Activated CD4-positive, alpha-beta T cell treated with anti-CD3 and anti-CD28 coated beads, Interleukin-2, Interleukin-4, amounts not matched to agents 100 ng/mL and 50 ng/mL, durations not matched to agents 16 hours and 8 hours (primary cell): ENCODE data around the gene SH3PXD2A.

ENCODE experiments used
- DNase-seq: peaks from one replicate; pipeline ENCODE4 v3.0.0-alpha.2; 2020; ENCODE audit warnings: low spot score

SH3PXD2A gene

GRCh38 chr10:103685880-103686669, 169.3 kb downstream of the SH3PXD2A start:
- DNase-seq, result peak; percentile 77

DNA sequence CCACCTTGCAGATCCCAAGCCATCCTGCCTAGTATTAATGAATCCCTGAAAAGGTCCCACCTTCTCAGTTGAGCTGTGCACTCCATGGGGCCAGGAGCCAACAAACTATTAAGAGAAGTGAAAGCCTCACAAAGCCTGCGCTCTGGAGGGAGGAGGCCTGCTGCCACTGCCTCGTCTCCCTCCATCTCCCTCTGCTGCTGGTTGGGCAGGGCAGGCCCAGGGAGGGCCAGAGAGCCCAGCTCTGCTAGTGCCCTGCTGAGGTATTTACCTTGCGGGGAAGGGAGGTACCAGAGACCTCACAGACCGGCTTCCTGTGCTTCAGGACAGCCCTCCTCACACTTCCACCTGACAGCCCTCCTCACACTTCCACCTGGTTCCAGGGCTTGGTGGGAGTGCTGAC, 171.5 kb downstream of the SH3PXD2A start:
- DNase-seq, result no peak

- no peak for DNase-seq
Observed at GRCh38 chr10:103682631-103683030, 172.7 kb downstream of the SH3PXD2A start.

DNA sequence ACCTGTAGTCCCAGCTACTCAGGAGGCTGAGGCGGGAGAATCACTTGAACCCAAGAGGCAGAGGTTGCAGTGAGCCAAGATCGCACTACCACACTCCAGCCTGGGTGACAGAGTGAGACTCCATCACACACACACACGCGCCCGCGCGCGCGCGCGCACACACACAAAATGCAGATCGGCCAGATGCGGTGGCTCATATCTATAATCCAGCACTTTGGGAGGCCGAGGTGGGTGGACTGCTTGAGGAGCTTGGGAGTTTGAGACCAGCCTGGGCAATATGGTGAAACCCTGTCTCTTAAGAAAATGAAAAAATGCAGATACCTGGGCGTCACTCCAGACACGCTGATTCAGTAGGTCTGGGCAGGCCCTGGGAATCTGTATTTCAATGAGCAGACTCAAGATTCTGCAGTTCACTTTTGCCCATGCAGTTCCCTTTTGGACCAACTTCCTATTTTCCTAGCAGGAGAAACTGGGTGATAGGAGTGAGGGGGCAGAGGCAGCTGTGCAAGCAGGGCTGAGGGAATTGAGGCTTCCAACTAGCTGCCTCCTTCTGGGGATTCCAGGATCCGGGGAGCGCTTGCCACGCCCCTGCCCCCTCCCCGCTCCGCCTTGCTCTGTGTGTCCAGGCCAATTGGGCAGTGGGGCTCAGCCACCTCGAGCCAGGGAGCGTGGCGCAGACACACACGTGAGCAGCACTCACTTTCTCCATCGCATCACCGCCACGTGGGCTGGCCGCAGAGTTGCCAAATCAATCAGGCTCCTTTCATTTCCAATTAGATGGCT, 173.6 kb downstream of the SH3PXD2A start:
- DNase-seq, result no peak

DNA sequence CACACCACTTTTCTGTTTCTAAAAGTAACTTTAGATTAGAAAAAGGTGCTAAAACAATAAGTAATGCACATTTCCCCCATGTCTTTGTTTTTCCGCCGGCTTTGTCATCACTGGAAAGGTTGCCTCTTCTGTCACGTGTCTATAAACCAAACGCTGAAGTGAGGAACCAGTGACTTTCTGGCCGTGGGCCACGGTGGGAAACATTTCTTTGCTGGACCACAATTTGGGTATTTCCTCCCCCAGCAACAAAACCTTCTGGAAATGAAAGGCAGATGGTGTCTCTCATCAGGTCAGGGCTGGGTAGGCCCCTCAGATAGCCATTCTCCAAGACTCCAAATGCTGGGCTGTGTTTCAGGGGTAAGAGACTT, 174.5 kb downstream of the SH3PXD2A start:
- no peak for DNase-seq

GRCh38 chr10:103679096-103679790, 176.1 kb downstream of the SH3PXD2A start:
- no peak for DNase-seq

GRCh38 chr10:103678178-103678526, 177.2 kb downstream of the SH3PXD2A start:
- peak; percentile 91 for DNase-seq

- no peak for DNase-seq
Observed at GRCh38 chr10:103677486-103678177, 177.7 kb downstream of the SH3PXD2A start.

DNA sequence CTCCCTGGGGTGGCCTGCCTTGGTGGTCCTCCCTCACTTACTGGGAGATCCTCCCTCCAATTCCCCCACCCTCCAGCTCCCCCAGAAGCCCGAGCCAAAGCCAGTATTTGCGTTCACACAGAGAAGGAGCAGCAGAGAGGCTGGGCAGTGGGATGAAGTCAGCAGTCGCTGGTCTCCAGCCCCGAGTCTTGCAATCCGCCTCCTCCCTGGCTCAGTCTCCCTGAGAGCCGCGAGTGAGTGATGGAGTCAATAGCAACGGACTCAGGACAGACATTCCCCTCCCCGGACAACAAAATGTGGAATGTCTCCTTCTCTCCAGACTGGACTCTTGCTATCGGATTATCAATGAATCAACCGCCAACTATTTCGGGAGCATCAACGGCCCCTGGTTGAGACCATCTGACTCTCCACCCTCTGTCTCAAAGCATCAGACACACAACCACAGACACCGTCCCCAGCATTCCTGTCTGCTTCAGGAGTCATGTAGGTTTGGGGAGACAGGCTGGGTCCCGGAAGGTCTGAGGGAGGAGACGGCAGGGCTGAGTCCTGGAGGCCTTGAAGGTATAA, 178.4 kb downstream of the SH3PXD2A start:
- DNase-seq, result no peak

DNA sequence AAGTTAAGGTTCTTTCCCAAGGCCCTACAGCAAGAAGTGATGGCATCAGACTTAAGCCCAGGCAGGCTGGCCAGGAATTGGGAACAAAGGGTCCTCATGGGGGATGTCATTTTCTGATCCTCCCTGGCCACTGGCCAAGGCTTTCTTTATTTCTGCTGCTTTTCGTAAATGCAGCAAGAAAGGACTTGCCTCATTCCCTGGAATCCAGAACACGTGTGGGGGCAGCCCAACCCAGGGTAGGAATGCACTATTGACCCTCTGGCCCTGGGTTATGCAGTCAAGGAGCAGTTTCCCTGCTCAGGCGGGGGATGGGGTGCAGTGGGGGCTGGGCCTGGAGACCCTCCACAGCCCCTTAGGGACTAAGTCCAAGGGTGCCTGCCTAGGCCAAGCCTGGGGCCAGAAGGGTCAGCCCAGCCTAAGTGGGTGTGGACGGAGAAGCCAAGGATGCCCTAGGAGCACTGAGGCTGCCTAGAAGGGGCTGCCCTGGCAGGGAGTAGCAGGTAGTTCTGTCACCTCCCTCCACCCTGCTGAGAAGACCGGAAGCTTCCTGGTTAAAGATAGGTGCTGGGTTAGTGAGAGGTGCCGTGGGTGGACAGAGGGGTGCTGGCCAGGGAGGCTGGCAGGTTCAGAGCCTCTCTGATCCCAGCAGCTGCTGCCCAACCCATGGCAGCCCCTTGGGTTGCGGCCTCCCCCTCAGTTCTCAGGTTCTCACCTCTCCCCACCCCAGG, 179.2 kb downstream of the SH3PXD2A start:
- DNase-seq, result no peak

DNA sequence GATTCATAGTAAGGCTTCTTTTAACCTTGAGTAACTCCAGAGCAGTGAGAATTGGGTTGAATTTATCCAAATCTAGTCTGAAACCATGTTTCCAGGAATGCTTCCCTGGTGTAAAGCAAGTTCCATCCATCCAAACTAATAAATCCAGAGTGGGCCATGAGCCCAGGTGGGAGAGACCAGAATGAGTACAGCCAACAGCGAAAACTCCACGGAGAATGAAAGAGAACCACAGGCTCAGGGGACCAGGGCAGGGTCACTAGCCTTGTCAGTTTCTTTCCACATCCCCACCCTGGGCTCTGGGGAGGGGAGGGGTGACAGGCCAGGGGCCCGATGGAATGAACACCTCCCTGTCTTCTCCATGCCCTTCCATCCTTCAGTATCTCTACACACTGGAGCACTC, 181.8 kb downstream of the SH3PXD2A start:
- DNase-seq, result no peak

- no peak for DNase-seq
Observed at GRCh38 chr10:103672345-103672744, 183.0 kb downstream of the SH3PXD2A start.

DNA sequence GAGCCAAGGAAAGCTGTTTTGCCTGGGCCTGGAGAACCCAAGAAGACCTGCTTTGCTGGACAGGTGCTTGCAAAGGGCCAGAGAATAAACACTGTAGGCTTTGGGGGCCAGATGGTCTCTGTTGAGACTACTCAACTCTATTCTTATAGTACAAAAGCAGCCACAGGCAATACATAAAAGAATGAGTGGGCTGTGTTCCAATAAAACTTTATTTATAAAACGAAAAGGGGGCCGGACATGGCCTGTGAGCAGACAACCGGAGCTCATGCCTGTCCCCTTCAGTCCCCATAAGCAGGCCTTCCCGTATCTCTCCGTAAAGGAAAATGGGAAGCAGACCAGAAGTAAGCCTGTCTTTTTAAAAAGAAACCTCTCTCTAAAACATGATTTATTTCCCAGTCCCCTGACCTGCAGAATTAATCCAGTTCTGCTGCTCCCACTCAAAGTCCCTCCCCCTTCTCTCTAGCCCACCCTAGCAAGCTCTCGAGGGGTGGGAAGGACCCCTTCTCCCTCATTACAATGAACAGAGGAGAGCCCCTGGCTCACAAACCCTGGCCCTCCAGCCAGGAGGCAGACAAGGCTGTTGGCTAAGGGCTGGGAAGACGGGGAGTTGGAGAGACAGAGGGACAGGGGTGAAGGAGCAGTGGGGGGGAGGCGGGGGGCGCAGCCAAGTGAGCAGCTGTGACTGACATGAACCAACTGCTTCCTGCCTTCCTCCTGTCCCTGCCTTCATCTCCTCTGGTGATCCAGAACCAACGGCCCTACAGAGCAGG, 184.1 kb downstream of the SH3PXD2A start:
- DNase-seq, result no peak

DNA sequence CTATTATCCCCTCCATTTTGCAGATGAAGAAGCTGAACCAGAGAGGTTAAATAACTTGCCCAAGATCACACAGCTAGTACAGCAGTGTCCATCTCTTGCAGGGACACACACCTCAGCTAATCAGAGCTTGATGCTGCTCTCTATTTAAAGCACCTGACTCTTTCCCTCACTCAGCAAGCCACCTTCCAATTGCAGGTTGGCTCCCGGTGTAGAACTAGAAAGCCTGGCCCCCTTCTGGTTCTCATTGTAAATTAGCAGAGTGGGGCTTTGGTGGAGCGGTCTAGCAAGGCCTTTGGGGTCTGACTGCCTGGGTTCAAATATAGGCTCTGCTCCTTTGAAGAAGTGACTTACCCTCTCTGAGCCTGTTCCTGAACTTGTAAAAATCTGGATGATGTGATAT, 185.4 kb downstream of the SH3PXD2A start:
- no peak for DNase-seq

GRCh38 chr10:103669243-103669929, 186.0 kb downstream of the SH3PXD2A start:
- no peak for DNase-seq

- no peak for DNase-seq
Observed at GRCh38 chr10:103668351-103669242, 186.8 kb downstream of the SH3PXD2A start.

- no peak for DNase-seq
Observed at GRCh38 chr10:103667356-103667755, 188.0 kb downstream of the SH3PXD2A start.

DNA sequence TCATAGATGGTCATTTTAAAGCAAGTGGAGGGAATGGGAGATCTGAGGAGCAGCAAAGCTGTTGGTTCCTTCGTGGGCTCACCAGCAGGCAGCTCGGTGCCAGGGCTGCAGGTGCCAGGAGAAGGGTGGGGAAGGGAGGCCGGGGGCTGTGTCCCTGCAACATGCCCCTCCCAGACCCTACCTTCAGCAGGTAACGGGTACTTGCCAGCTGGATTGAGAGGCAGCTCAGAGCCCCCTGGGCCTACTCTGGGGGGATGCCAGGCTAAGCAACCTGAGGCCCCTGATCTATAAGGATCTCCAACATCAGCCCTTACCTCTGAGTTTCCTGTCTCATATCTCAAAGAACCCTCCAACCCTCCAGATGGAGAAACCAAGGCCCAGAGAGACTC, 188.6 kb downstream of the SH3PXD2A start:
- DNase-seq, result no peak
